ENCODE results near the gene ADPRM. TPM values are rescaled to one million over a fixed set of nuclear protein-coding genes. Genes with fewer than 3 reads are reported as not detected.

The ADPRM gene, protein sequence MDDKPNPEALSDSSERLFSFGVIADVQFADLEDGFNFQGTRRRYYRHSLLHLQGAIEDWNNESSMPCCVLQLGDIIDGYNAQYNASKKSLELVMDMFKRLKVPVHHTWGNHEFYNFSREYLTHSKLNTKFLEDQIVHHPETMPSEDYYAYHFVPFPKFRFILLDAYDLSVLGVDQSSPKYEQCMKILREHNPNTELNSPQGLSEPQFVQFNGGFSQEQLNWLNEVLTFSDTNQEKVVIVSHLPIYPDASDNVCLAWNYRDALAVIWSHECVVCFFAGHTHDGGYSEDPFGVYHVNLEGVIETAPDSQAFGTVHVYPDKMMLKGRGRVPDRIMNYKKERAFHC
- total RNA-seq (2022; extraction: Qiagen RNA extraction), result 6.1 to 8.1 TPM (median 7.6 TPM) in 5 replicates

DNA sequence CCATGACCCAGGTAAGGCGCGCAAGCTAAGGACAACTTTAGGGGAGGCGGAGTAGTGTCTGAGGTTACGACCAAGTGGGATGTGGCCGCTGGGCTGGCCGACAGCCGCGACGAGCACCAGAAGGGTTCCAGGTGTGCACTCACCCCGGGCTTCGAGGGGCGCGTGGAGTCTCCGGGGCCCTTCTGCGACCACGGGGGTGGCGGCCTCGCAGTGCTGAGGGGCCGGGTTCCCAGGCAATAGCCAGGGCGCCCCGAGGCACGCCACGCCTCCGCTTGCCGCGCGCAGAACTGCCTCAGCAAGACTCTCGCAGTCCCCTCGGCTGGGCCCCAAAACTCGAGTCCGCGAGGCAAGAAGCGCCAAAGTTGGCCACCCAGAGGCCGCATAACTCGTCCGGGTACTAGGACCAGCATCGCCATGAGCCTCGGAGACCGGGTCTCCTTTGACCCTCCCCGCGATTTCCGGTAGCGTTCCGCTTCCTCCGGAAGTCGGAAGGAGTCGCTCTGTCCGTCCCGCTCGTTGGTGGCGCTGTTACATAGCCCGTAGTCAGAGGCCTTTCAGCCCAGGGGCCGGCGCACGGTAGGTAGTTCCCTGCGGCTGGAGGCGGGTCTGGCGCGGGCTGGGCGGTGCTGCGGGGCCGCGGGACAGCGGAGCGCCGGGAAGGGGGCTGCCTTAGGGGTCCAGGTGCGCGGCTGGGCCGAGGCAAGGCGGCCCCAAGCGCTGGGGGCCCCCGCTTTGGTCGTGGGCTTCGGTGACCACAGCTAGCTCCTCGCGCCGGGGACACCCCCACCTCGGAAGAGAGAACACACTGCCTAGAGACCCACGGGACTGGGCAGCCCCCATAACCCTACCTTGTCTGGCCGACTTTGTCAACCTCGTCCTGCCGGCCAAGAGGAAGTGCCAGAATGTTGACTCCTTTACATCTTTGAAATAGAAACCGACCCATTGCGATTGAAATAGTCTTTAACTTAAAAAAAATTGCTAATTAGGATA is at the start of gene ADPRM, which contains the start of gene SCO1:
Gene ADPRM, plus strand, starts transcription at position 503 of the 990 bp plus-strand sequence. CDS start 7,333 bp downstream, outside the sequence.
Gene SCO1, minus strand, starts transcription at position 442 of the 990 bp plus-strand sequence. Its CDS starts 26 bp downstream, at position 416.

DNA sequence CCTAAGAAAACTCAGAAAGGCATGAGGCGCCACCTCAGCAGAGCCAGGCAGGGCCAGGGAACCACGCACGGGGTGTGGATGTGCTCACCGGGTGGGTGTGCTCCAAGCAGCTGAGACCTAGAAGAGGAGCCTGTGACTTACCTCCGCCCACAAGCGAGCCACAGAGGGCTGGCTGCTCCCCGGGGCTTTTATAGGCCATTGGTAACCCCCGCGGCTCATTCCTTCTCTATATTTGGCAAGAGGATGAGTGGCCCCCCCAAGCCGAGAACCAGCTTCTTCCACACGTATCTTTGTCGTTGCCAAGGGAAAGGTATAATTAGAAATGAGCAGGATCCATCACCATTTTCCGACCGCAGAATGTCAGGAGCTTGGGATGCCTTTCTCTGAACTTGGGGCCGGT is 40.2 kb upstream of the ADPRM start, which contains the start of gene MYH3:
Gene MYH3, minus strand, starts transcription at position 162 of the 400 bp plus-strand sequence. CDS start 2,245 bp downstream, outside the sequence.

GRCh38 chr17:10729334-10730193 is 32.2 kb downstream of the ADPRM start, which contains the start of gene TMEM220:
Gene TMEM220, minus strand, starts transcription at chr17:10730023. Its CDS starts 172 bp downstream, at chr17:10729851.

Other genes starting within 250 kb of the ADPRM start
- not detected in 5 replicates for gene MYH4, start 228.0 kb upstream of the ADPRM start, total RNA-seq (2022; extraction: Qiagen RNA extraction)
- not detected in 5 replicates for gene MYH1, start 179.1 kb upstream of the ADPRM start, total RNA-seq (2022; extraction: Qiagen RNA extraction)
- not detected in 5 replicates for gene MYH2, start 147.9 kb upstream of the ADPRM start, total RNA-seq (2022; extraction: Qiagen RNA extraction)
- gene MYH3, start 40.3 kb upstream of the ADPRM start, total RNA-seq (2022; extraction: Qiagen RNA extraction), result 0.39 to 0.93 TPM (median 0.77 TPM) in 5 replicates
- 48.2 to 58.7 TPM (median 57.1 TPM) in 5 replicates for gene SCO1, start 61 bp upstream of the ADPRM start, total RNA-seq (2022; extraction: Qiagen RNA extraction)
- gene TMEM220, start 32.4 kb downstream of the ADPRM start, total RNA-seq (2022; extraction: Qiagen RNA extraction), result 1.4 to 3.4 TPM (median 2.3 TPM) in 5 replicates
- not detected in 5 replicates for gene TMEM238L, start 106.5 kb downstream of the ADPRM start, total RNA-seq (2022; extraction: Qiagen RNA extraction)
- not detected in 5 replicates for gene PIRT, start 140.5 kb downstream of the ADPRM start, total RNA-seq (2022; extraction: Qiagen RNA extraction)

All from A549 treated with dexamethasone at 1 μM for 4 hours (cell line).